Neutrophil (primary cell): ENCODE results near the gene ZBED4.

ENCODE experiments used
- H3K27ac ChIP-seq: fragments of 200-600 bp; sonication (generic); 2 replicates; pipeline ENCODE4 v1.5.1; 2016; ENCODE audit warnings: mild to moderate bottlenecking, moderate library complexity
- H3K27me3 ChIP-seq: fragments of 200-600 bp; sonication (generic); 2 replicates; pipeline ENCODE4 v1.6.0; 2016; ENCODE audit warnings: mild to moderate bottlenecking
- H3K36me3 ChIP-seq: fragments of 200-600 bp; sonication (generic); 2 replicates; pipeline ENCODE4 v1.5.1; 2017
- H3K4me1 ChIP-seq, 2 experiments: fragments of 200-600 bp in 1 of 2; sonication (generic) in 1 of 2; 1 replicate in 1 of 2; 2 replicates in 1 of 2; pipeline versions ENCODE4 v1.5.1 to v1.6.1; 2013 to 2016; ENCODE audit warnings: low read depth in 1 of 2, low read length in 1 of 2, mild to moderate bottlenecking in 1 of 2, moderate library complexity in 1 of 2; ENCODE audit not compliant: control insufficient read depth in 1 of 2, insufficient read depth in 1 of 2
- H3K4me3 ChIP-seq, 2 experiments: fragments of 200-600 bp in 1 of 2; sonication (generic) in 1 of 2; 1 replicate in 1 of 2; 2 replicates in 1 of 2; pipeline ENCODE4 v1.5.1; 2013 to 2016; ENCODE audit warnings: low read depth in 1 of 2, low read length in 1 of 2, mild to moderate bottlenecking in 1 of 2, moderate library complexity in 1 of 2
- H3K9me3 ChIP-seq: fragments of 200-600 bp; sonication (generic); 2 replicates; pipeline ENCODE4 v1.5.1; 2016
- TF ChIP-seq, protein P1 (sequence below): fragments of 200-600 bp; sonication (generic); IDR thresholded peaks from 2 replicates; pipeline ENCODE4 v1.5.1; 2016; ENCODE audit warnings: antibody characterized with exemption

The ZBED4 gene

DNA sequence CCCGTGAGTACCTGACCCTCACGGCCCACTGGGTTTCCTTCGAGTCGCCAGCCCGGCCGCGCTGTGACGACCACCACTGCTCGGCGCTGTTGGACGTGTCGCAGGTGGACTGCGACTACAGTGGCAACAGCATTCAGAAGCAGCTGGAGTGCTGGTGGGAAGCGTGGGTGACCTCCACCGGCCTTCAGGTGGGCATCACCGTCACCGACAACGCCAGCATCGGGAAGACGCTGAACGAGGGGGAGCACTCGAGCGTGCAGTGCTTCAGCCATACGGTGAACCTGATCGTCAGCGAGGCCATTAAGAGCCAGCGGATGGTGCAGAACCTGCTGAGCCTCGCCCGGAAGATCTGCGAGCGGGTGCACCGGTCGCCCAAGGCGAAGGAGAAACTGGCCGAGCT lies 32.2 kb downstream of the ZBED4 start:
- H3K4me3 ChIP-seq, result no peak overlapping the region
- H3K4me1 ChIP-seq, result no peaks in the 10 kb centered on the region
- no peak overlapping the region for H3K27ac ChIP-seq
- TF ChIP-seq, protein P1, sequence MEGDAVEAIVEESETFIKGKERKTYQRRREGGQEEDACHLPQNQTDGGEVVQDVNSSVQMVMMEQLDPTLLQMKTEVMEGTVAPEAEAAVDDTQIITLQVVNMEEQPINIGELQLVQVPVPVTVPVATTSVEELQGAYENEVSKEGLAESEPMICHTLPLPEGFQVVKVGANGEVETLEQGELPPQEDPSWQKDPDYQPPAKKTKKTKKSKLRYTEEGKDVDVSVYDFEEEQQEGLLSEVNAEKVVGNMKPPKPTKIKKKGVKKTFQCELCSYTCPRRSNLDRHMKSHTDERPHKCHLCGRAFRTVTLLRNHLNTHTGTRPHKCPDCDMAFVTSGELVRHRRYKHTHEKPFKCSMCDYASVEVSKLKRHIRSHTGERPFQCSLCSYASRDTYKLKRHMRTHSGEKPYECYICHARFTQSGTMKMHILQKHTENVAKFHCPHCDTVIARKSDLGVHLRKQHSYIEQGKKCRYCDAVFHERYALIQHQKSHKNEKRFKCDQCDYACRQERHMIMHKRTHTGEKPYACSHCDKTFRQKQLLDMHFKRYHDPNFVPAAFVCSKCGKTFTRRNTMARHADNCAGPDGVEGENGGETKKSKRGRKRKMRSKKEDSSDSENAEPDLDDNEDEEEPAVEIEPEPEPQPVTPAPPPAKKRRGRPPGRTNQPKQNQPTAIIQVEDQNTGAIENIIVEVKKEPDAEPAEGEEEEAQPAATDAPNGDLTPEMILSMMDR, result no peak
- H3K9me3 ChIP-seq, result no peaks in the 10 kb centered on the region
- no peaks in the 10 kb centered on the region for H3K27me3 ChIP-seq
- peaks cover 49% of the 10 kb centered on the region for H3K36me3 ChIP-seq

DNA sequence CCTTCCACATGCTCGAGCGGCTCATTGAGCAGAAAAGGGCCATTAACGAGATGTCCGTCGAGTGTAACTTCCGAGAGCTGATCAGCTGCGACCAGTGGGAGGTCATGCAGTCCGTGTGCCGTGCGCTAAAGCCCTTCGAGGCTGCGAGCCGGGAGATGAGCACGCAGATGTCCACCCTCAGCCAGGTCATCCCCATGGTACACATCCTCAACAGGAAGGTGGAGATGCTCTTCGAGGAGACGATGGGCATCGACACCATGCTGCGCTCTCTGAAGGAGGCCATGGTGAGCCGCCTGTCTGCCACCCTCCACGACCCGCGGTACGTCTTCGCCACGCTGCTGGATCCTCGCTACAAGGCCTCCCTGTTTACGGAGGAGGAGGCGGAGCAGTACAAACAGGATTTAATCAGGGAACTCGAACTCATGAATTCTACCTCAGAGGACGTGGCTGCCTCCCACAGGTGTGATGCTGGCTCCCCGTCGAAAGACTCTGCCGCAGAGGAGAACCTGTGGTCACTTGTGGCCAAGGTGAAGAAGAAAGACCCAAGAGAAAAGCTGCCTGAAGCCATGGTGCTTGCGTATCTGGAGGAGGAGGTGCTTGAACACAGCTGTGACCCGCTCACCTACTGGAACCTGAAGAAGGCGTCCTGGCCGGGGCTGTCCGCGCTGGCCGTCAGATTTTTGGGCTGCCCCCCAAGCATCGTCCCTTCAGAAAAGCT lies 32.9 kb downstream of the ZBED4 start:
- no peak overlapping the region for H3K4me3 ChIP-seq
- TF ChIP-seq, protein P1, result no peak
- H3K27ac ChIP-seq, result no peak overlapping the region
- no peaks in the 10 kb centered on the region for H3K9me3 ChIP-seq
- H3K4me1 ChIP-seq, result no peaks in the 10 kb centered on the region
- peaks cover 49% of the 10 kb centered on the region for H3K36me3 ChIP-seq
- H3K27me3 ChIP-seq, result no peaks in the 10 kb centered on the region

DNA sequence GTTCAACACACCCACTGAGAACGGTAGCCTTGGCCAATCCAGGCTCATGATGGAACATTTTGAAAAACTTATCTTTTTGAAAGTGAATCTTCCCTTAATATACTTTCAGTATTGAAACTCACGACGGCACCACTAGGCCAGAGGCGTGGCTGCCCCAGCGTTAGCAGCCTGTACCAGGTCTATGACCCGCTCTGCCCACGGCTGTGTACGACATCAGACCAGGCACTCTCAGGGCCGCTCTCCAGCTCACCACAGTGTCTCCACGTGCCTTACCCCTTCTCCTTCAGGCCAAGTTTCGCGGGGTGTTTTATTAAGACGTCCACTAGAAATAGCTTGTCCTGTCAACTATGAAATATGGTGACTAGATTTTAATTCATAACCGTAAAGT lies 33.4 kb downstream of the ZBED4 start:
- Histone ChIP-seq H3K27ac (no peak overlapping the region), H3K4me1 (no peaks in the 10 kb centered on the region), H3K36me3 (peaks cover 49% of the 10 kb centered on the region), H3K9me3 (no peaks in the 10 kb centered on the region), H3K4me3 (no peak overlapping the region), H3K27me3 (no peaks in the 10 kb centered on the region)
- TF ChIP-seq, protein P1, result no peak

DNA sequence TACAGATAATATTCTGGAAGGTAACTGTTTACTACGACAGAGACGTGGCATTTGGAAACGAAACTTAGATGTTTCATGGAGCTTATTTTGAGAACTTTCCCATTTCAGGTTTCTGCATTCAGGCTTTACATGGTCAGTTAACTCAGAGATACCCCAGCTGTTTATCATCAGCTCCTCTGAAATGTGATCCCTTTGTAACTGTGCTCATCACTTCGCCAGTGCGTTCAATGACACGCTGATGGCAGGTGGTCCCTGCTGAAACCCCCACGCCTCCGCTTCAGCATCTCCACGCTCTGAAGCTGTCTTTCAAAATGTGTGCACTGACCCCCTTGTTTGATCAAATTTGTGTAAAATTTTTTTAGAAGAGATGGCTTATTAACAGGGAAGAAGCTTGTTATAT lies 34.1 kb downstream of the ZBED4 start:
- Histone ChIP-seq H3K36me3 (peaks cover 54% of the 10 kb centered on the region), H3K27ac (no peak overlapping the region), H3K4me1 (no peaks in the 10 kb centered on the region), H3K9me3 (no peaks in the 10 kb centered on the region), H3K4me3 (no peak overlapping the region), H3K27me3 (no peaks in the 10 kb centered on the region)
- TF ChIP-seq, protein P1, result no peak

DNA sequence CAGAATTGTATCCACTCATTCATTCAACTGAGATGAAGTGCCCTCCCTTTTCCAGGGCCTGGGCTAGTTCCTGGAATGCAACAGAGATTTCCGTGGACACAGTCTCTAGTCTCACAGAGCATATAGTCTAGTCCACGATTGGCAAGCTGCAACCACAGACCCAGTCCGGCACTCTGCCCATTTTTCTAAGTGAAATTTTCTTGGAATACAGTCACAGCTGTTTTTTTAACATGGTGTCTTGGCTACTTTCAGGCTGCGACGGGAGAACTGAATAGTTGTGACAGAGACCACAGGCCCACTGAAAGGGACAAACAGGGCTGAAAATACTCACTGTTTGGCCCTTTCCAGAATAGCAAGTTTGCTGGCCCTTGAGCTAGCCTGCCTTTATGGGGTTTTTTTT lies 35.4 kb downstream of the ZBED4 start:
- Histone ChIP-seq H3K4me3 (no peak overlapping the region), H3K27ac (no peak overlapping the region), H3K27me3 (no peaks in the 10 kb centered on the region), H3K36me3 (peaks cover 49% of the 10 kb centered on the region), H3K9me3 (no peaks in the 10 kb centered on the region), H3K4me1 (no peaks in the 10 kb centered on the region)
- TF ChIP-seq, protein P1, result no peak
